ENCODE data around the gene SRSF8. TPM values are rescaled to one million over a fixed set of nuclear protein-coding genes. Genes with fewer than 3 reads are reported as not detected.

SRSF8 gene
- total and polyA plus RNA-seq, 9 of the 15 experiments (the other 6 are each of a cell fraction or from before 2014, with no cell fraction given), result 18.0 to 53.4 (median 27.9) TPM

- BruUV-seq (replicated peaks), result no TSS peak
- in situ Hi-C loops (cut with MboI) (no loop called here), intact Hi-C loops (cut with micrococcal nuclease) (loop anchor here (5.0 to 10.0 kb wide), 4 partner anchors 93 to 699 kb away; partner anchors contain the start of genes CWC15, KDM4D and SESN3)
- Histone ChIP-seq H2AFZ (ENCODE audit: low read depth, low read length) (no peak overlapping the region), H3K4me1 (replicated peaks in 1 of 2; ENCODE audit: control insufficient read depth in 2 of 2, insufficient read depth in 2 of 2, low read length in 2 of 2) (peaks cover 0 to 5% of the 10 kb centered on the region in 2 experiments; a peak in 3 of 5 replicates), H3K9ac (ENCODE audit: insufficient read depth in 1 of 2, low read depth in 2 of 2, low read length in 2 of 2) (no peak overlapping the region), H4K20me1 (replicated peaks; ENCODE audit: control insufficient read depth, insufficient read depth, low read length) (no peaks in the 10 kb centered on the region), H3K27me3 (ENCODE audit: control insufficient read depth in 2 of 2, insufficient read depth in 2 of 2, low read length in 2 of 2) (no peaks in the 10 kb centered on the region), H3K4me3 (no peak overlapping the region), H3K27ac (ENCODE audit: extremely low read depth, low read depth, low read length) (no peak overlapping the region), H3K36me3 (ENCODE audit: control insufficient read depth, insufficient read depth, low read length) (peaks cover 4% of the 10 kb centered on the region; the same call in 2 of the 3 replicates), H3K9me3 (replicated peaks; ENCODE audit: control insufficient read depth, insufficient read depth, low read depth, low read length) (no peaks in the 10 kb centered on the region), H3K9me1 (ENCODE audit: control insufficient read depth, insufficient read depth, low read length) (no peaks in the 10 kb centered on the region), H3K79me2 (ENCODE audit: control insufficient read depth, insufficient read depth, low read length) (peaks cover 30% of the 10 kb centered on the region), H3K4me2 (ENCODE audit: insufficient read depth, low read length) (no peak overlapping the region)
- FAIRE-seq (no peak), ATAC-seq (no peak), DNase-seq (ENCODE audit: extremely low read depth in 1 of 4, low spot score in 3 of 4) (no peak)
- TF ChIP-seq FOXA1 (IDR thresholded peaks at IDR 0.05; ENCODE audit: borderline replicate concordance), result no peak
- no peak for TF ChIP-seq FOXK1 (CRISPR knock-in tag; IDR thresholded peaks at IDR 0.05; ENCODE audit: borderline replicate concordance)
- no peak for TF ChIP-seq E2F3 (CRISPR knock-in tag; IDR thresholded peaks at IDR 0.05)
- TF ChIP-seq CBX5 (IDR thresholded peaks at IDR 0.05; ENCODE audit: borderline replicate concordance, low read depth), result no peak
- TF ChIP-seq ILK (tag; IDR thresholded peaks at IDR 0.05; ENCODE audit: borderline replicate concordance, low read depth), result no peak
- no peak for TF ChIP-seq NCOA2 (IDR thresholded peaks at IDR 0.05; ENCODE audit: partially characterized antibody in 2 of 2)
- ChIA-PET CTCF (ENCODE audit: low intra/inter-chr PET ratio) (no interaction called here), POLR2A (no interaction called here)
- WGBS (ENCODE audit: insufficient coverage, low coverage, missing lambda C conversion rate), result 93% methylated on average over 1 of the region's 1 CpG
Measured at GRCh38 chr11:95065336-95065735, 1.4 kb upstream of the SRSF8 start.
